ENCODE results near the gene SLC8A3.

SLC8A3 gene

GRCh38 chr14:70171726-70172125 lies 17.0 kb downstream of the SLC8A3 start:
- no peak for DNase-seq

GRCh38 chr14:70170976-70171375 lies 17.8 kb downstream of the SLC8A3 start:
- DNase-seq, result no peak

GRCh38 chr14:70168406-70168805 lies 20.3 kb downstream of the SLC8A3 start:
- no peak for DNase-seq

GRCh38 chr14:70166530-70167203 lies 22.1 kb downstream of the SLC8A3 start:
- DNase-seq, result no peak

- no peak for DNase-seq
These were observed 26.4 kb downstream of the SLC8A3 start for GRCh38 chr14:70162358-70162757.

GRCh38 chr14:70156592-70156991 lies 32.2 kb downstream of the SLC8A3 start:
- no peak for DNase-seq

- no peak for DNase-seq
These were observed 36.0 kb downstream of the SLC8A3 start for GRCh38 chr14:70152704-70153103.

GRCh38 chr14:70152081-70152480 lies 36.7 kb downstream of the SLC8A3 start:
- no peak for DNase-seq

- no peak for DNase-seq
These were observed 39.1 kb downstream of the SLC8A3 start for GRCh38 chr14:70149596-70150165.

- DNase-seq, result no peak
These were observed 39.7 kb downstream of the SLC8A3 start for GRCh38 chr14:70148911-70149595.

GRCh38 chr14:70148351-70148750 lies 40.4 kb downstream of the SLC8A3 start:
- no peak for DNase-seq

GRCh38 chr14:70144046-70144445 lies 44.7 kb downstream of the SLC8A3 start:
- DNase-seq, result no peak

GRCh38 chr14:70143306-70143705 lies 45.4 kb downstream of the SLC8A3 start:
- DNase-seq, result no peak

- DNase-seq, result no peak
These were observed 48.1 kb downstream of the SLC8A3 start for GRCh38 chr14:70140614-70141013.

GRCh38 chr14:70139384-70139783 lies 49.4 kb downstream of the SLC8A3 start:
- DNase-seq, result no peak

GRCh38 chr14:70137788-70138187 lies 51.0 kb downstream of the SLC8A3 start:
- no peak for DNase-seq

GRCh38 chr14:70133461-70133860 lies 55.3 kb downstream of the SLC8A3 start:
- DNase-seq, result no peak

- DNase-seq, result peak; percentile 88
These were observed 58.3 kb downstream of the SLC8A3 start for GRCh38 chr14:70130482-70130881.

GRCh38 chr14:70127186-70127585 lies 61.6 kb downstream of the SLC8A3 start:
- no peak for DNase-seq

GRCh38 chr14:70123796-70124195 lies 65.0 kb downstream of the SLC8A3 start:
- no peak for DNase-seq

- no peak for DNase-seq
These were observed 67.2 kb downstream of the SLC8A3 start for GRCh38 chr14:70121521-70121920.

GRCh38 chr14:70118064-70118463 lies 70.7 kb downstream of the SLC8A3 start:
- DNase-seq, result no peak

- DNase-seq, result no peak
These were observed 72.5 kb downstream of the SLC8A3 start for GRCh38 chr14:70116278-70116677.

GRCh38 chr14:70114621-70115156 lies 74.1 kb downstream of the SLC8A3 start:
- DNase-seq, result no peak

All from DMS79 (cell line).